Stimulated activated CD8-positive, alpha-beta memory T cell treated with anti-CD3 and anti-CD28 coated beads, Interleukin-4, amount 100 ng/mL, for 24 hours (primary cell): ENCODE data around the gene GTSE1.
"Not testable (repeated sequence)": the region's sequence is repeated elsewhere in the genome, so short reads cannot be mapped to it uniquely, and the experiment has no call there.

ENCODE experiments used
- DNase-seq: peaks from one replicate; pipeline ENCODE4 v3.0.0-alpha.2; 2020; ENCODE audit warnings: low read depth

Gene GTSE1

DNA sequence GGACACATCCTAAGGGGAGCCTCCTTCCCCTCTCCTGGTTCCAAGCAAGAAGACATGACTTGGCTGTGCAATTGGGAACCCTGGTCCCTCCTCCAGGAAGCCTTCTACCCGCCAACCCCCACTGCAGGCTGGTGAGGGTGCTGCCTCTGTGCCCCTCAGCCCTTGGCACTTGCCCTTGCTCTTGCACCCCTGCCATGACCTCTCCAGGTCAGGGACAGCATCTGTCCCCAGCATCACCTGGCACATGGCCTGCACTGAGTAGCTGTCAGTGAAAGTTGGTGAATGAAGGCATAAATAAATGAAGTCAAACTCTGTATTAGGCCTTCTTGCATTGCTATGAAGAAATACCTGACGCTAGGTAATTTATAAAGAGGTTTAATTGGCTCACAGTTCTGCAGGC lies 1.9 kb upstream of the GTSE1 start:
- no peak for DNase-seq

DNA sequence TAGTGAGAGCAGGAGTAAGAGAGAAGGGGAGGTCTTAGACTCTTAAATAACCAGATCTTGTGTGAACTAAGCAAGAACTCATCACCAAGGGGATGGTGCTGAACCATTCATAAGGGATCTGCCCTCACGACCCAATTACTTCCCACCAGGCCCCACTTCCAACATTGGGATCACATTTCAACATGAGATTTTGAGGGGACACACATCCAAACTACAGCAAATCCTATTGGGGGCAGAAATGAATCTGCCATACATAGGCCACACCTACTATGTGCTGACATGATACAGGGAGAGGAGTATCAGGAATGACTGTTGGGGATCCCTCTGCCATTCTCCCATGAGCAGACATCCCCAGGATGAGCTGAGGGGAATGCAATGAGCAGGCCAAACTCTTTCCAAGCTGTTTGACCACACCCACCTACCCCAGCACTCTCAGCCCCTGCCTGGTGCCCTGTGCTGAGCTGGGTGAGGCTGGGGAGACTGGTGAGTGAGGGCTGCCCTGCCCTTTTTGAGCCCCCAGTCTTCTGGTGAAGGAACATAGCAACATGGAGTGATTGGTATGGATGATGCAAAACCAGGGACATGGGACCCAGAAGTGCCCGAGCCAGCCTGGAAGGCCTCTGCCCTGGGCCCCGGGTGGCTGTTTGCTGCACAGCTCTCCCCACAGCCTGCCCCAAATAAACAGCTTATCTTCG lies 1.2 kb upstream of the GTSE1 start:
- DNase-seq: no peak

- DNase-seq: no peak
Measured at GRCh38 chr22:46297151-46297812, 612 bp downstream of the GTSE1 start.

- no peak for DNase-seq
Measured at GRCh38 chr22:46299101-46299500, 2.4 kb downstream of the GTSE1 start.

GRCh38 chr22:46300491-46300890 lies 3.8 kb downstream of the GTSE1 start:
- no peak for DNase-seq

DNA sequence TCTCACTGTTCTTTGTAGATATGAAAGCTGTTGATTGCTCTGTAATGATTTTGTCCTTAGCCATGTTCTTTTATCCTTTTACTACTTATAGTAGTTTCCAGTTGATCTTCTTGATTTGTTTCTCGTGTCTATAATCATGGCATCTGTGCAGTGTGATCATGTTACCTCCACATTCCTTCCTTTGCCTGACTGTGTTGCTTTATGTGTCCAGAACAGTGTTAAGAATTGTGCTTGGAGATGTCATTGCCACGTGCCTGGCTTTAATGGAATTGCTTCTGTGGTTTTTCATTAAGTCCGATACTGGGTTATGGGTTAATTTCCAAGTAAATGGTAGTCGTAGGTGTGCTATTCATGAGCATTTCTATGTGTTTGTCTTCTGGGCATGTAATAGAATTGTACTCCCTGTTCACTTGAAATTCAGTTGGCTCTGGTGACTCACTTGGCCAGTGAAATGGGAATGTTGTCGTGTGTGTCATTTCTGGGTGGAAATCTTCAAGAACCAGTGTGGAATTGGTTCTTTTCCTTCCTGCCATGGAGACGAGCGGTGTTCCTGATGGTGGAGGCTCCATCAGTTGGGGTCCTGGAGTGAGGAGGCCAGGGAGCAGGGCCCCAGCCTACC lies 6.8 kb downstream of the GTSE1 start:
- no peak for DNase-seq

DNA sequence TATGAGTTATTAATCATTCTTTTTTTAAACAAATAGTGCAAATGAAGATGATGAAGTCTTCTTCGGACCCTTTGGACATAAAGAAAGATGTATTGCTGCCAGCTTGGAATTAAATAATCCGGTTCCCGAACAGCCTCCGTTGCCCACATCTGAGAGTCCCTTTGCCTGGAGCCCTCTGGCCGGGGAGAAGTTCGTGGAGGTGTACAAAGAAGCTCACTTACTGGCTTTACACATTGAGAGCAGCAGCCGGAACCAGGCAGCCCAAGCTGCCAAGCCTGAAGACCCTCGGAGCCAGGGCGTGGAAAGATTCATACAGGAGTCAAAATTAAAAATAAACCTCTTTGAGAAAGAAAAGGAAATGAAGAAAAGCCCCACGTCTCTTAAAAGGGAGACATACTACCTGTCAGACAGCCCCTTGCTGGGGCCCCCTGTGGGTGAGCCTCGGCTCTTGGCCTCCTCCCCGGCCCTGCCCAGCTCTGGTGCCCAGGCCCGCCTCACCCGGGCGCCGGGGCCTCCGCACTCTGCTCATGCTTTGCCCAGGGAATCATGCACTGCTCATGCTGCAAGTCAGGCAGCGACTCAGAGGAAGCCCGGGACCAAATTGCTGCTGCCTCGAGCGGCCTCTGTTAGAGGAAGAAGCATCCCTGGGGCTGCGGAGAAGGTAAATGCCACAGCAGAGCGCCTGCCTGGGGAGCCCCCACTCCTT lies 11.8 kb downstream of the GTSE1 start:
- DNase-seq: no peak

GRCh38 chr22:46309526-46310085 lies 12.9 kb downstream of the GTSE1 start:
- no peak for DNase-seq

DNA sequence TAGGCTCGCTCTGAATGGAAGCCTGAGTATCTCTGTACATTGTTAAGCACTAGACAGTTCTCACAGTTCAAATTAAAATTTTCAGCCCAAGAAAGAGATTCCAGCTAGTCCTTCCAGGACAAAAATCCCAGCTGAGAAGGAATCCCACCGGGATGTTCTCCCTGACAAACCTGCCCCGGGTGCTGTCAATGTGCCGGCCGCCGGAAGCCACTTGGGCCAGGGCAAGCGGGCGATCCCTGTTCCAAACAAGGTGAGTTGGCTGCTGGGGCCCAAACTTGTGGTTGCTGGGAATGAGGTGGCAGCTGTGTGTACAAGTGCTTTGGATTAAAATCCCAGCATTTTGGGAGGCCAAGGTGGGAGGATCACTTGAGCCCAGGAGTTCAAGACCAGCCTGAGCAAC lies 15.4 kb downstream of the GTSE1 start:
- DNase-seq: no peak

DNA sequence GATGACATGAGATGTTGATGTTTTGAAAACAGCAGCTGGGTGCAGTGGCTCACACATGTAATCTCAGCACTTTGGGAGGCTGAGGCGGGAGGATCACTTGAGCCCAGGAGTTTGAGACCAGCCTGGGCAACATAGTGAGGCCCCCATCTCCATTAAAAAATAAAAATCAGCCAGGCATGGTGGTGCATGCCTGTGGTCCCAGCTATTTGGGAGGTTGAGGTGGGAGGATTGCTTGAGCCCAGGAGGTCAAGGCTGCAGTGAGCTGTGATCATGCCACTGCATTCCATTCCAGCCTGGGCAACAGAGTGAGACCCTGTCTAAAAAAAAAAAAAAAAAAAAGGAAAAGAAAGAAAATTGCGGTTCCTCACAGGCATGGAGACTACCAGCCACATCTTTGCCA lies 16.2 kb downstream of the GTSE1 start:
- DNase-seq: not testable (repeated sequence)

- no peak for DNase-seq
Measured at GRCh38 chr22:46315976-46316375, 19.3 kb downstream of the GTSE1 start.

- DNase-seq: no peak
Measured at GRCh38 chr22:46317646-46318045, 21.0 kb downstream of the GTSE1 start.

DNA sequence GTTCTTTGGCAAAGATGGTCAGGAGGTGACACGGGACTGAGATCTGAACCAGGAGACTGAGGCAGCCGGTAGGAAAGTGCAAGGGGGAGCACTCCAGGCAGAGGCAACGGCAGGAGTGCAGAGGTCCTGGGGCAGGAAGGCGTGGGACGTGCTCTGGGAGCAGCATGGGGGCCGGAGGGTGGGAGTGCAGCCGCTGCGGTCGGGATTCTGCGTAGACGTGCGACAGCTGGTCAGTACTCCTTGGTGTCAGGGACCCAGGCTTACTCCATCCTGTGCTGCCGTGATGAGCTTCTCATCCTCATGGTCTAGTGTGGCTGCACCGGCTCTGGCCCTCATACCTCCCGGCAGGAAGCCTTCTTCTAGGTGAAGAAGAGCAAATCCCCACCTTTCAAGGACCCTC lies 21.9 kb downstream of the GTSE1 start:
- no peak for DNase-seq

DNA sequence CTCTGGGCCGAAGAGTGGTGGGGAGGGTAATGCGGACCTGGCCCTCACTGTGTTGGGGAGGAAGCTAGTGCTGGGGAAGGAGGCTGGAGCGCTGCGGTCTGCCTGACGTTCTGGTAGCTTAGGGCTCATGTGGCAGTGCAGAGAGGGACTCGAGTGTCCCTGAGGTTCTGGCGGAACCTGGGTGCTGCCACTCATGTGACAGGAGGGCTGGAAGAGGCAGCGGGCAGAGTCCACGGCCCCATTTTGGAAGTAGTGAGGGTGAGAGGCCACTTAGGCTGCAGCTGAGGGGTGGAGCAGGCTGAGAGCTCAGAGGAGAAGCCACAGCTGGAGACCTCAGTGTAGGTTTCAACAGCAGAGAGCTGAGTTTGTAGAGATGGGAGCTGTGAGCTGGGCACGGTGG lies 22.6 kb downstream of the GTSE1 start:
- DNase-seq: no peak

GRCh38 chr22:46320166-46320710 lies 23.6 kb downstream of the GTSE1 start:
- no peak for DNase-seq

- DNase-seq: no peak
Measured at GRCh38 chr22:46320716-46321386, 24.2 kb downstream of the GTSE1 start.

DNA sequence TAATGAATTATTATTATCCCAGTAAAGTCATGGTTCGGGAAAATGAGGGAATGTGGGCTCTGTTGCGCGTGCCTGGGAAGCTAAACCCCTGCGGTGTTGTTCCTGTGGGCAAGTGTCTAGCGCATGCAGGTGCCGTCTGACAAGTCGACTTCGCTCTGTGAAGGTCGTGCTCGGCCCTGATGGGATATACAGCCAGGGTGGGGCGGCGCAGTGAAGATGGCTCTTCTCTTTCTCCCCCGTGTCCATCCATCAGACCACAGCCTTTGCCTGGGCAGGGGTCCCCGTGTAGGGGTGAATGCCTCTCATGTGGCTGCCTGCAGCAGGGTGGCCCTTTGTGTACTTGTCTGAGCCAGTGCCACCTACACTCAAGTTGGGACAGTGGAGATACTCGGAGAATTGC lies 26.0 kb downstream of the GTSE1 start:
- DNase-seq: no peak

DNA sequence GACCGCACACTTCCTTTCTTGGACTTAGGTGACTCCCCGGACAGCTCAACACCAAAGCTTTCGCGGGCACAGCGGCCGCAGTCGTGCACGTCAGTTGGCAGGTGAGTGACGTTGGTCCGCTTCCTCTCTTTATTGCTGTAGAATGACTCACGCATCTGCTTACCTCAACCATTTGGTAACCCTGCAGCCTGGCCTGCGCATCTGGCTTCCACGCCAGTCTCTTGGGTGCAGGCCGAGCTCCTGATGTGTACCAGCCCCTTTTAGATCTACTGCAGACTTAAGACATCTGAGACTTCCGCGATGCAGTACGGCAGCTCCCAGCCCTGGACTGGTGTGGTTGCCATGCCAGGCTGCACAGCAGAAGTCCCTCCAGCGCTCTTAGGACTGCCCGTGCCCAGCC lies 26.5 kb downstream of the GTSE1 start:
- DNase-seq: no peak

DNA sequence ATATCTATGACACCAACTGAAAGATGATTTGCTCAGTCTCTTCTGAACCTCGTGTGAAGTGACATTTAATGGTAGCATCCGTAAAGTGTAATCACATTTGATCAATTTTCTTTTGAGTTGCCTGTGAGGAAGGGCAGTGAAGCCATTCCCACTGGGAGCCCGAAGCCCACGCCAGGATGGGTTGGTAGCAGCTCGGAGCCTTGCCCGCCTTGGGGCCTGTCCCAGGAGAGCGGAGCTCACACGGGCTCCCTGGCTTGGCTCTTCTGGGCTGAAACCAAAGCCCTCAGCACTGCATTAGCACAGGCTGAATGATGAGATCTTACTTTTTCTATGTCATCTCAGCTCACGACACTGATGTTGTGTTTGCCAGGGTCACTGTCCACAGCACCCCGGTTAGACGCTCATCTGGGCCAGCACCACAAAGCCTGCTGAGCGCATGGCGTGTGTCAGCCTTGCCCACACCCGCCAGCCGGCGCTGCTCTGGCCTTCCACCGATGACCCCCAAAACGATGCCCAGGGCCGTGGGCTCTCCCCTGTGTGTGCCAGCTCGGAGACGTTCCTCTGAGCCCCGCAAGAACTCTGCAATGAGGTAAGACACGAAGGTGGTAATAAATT lies 29.5 kb downstream of the GTSE1 start:
- DNase-seq: no peak

DNA sequence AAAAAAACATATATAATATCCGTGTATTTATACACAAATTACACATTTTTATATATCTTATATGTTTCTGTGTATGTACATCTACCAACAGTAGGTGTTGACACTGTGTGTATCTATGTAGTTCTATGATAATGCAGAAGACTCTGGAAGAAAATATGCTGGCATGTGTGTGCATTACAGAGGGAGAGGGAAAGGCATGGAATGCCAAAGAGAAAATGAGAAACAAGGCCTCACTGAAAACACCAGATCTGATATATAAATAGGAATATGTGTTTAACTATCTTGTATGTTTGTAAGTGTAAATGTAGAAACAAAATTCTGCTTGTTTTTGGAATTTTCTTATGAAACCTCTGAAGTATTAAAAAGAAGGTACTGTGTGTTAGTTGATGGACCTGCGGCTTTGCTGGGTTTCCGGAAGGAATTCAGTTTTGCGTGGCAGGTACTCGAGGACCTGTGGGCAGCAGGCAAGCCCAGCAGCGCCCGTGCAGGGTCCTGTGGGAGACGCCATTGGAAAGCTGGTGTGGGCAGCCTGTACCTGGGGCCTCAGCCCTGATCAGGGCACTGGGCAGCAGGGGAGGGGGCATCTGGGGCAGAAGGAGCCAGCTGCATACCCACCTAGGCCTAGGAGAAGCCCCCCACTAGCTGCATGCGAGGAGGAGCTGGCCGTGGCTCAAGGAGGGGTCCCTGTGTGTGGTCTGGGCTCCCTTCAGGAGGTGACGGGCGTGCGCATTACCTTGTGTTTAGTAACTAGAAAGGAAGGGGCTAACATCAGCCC lies 31.2 kb downstream of the GTSE1 start:
- DNase-seq: no peak

GRCh38 chr22:46328797-46329196 lies 32.1 kb downstream of the GTSE1 start:
- no peak for DNase-seq
